ENCODE results near the gene MEP1B.

Gene MEP1B

GRCh38 chr18:32252141-32252860 is 62.5 kb downstream of the MEP1B start:
- H3K36me3 ChIP-seq (ENCODE audit: control insufficient read depth in 2 of 2, insufficient read depth in 1 of 2, low read length in 2 of 2) = no peaks in the 10 kb centered on the region
- no peak overlapping the region for H3K27ac ChIP-seq (ENCODE audit: extremely low read depth, low read depth, low read length)
- H3K4me3 ChIP-seq (ENCODE audit: low read depth, low read length) = no peak overlapping the region
- ChIA-PET POLR2A (no interaction called here), CTCF (interaction anchor here (0.7 to 1.1 kb wide), 2 partner anchors 20 to 711 kb away, joined by 8 to 9 read pairs; no protein-coding TSS in a partner anchor)
- TF ChIP-seq ZBTB11 (tag by site-specific recombination; conservative IDR thresholded peaks at IDR 0.05; ENCODE audit: low read depth) (no peak), ZNF433 (tag by site-specific recombination; IDR thresholded peaks at IDR 0.05; ENCODE audit: low read depth) (no peak), FEZF1 (tag by site-specific recombination; IDR thresholded peaks at IDR 0.05) (no peak), ZNF335 (tag by site-specific recombination; conservative IDR thresholded peaks at IDR 0.05) (no peak)
- TF ChIP-seq, protein P1, sequence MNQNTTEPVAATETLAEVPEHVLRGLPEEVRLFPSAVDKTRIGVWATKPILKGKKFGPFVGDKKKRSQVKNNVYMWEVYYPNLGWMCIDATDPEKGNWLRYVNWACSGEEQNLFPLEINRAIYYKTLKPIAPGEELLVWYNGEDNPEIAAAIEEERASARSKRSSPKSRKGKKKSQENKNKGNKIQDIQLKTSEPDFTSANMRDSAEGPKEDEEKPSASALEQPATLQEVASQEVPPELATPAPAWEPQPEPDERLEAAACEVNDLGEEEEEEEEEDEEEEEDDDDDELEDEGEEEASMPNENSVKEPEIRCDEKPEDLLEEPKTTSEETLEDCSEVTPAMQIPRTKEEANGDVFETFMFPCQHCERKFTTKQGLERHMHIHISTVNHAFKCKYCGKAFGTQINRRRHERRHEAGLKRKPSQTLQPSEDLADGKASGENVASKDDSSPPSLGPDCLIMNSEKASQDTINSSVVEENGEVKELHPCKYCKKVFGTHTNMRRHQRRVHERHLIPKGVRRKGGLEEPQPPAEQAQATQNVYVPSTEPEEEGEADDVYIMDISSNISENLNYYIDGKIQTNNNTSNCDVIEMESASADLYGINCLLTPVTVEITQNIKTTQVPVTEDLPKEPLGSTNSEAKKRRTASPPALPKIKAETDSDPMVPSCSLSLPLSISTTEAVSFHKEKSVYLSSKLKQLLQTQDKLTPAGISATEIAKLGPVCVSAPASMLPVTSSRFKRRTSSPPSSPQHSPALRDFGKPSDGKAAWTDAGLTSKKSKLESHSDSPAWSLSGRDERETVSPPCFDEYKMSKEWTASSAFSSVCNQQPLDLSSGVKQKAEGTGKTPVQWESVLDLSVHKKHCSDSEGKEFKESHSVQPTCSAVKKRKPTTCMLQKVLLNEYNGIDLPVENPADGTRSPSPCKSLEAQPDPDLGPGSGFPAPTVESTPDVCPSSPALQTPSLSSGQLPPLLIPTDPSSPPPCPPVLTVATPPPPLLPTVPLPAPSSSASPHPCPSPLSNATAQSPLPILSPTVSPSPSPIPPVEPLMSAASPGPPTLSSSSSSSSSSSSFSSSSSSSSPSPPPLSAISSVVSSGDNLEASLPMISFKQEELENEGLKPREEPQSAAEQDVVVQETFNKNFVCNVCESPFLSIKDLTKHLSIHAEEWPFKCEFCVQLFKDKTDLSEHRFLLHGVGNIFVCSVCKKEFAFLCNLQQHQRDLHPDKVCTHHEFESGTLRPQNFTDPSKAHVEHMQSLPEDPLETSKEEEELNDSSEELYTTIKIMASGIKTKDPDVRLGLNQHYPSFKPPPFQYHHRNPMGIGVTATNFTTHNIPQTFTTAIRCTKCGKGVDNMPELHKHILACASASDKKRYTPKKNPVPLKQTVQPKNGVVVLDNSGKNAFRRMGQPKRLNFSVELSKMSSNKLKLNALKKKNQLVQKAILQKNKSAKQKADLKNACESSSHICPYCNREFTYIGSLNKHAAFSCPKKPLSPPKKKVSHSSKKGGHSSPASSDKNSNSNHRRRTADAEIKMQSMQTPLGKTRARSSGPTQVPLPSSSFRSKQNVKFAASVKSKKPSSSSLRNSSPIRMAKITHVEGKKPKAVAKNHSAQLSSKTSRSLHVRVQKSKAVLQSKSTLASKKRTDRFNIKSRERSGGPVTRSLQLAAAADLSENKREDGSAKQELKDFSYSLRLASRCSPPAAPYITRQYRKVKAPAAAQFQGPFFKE (tag by site-specific recombination; IDR thresholded peaks at IDR 0.05; ENCODE audit: borderline replicate concordance) = no peak
- H3K4me1 ChIP-seq (ENCODE audit: control insufficient read depth, insufficient read depth, low read length) = no peaks in the 10 kb centered on the region
- H3K9me3 ChIP-seq (ENCODE audit: control insufficient read depth, insufficient read depth, low read depth, low read length) = no peaks in the 10 kb centered on the region

- Histone ChIP-seq H3K4me1 (ENCODE audit: control insufficient read depth, insufficient read depth, low read length) (no peaks in the 10 kb centered on the region), H3K4me3 (ENCODE audit: low read depth, low read length) (no peak overlapping the region), H3K36me3 (ENCODE audit: control insufficient read depth in 2 of 2, insufficient read depth in 1 of 2, low read length in 2 of 2) (no peaks in the 10 kb centered on the region), H3K9me3 (ENCODE audit: control insufficient read depth, insufficient read depth, low read depth, low read length) (no peaks in the 10 kb centered on the region), H3K27ac (ENCODE audit: extremely low read depth, low read depth, low read length) (no peak overlapping the region)
- POLR2A ChIA-PET = no interaction called here
- TF ChIP-seq ZNF707 (tag by site-specific recombination; IDR thresholded peaks at IDR 0.05) (no peak), GLI2 (tag by site-specific recombination; IDR thresholded peaks at IDR 0.05; ENCODE audit: borderline replicate concordance, low read depth) (no peak), ZNF560 (tag by site-specific recombination; IDR thresholded peaks at IDR 0.05; ENCODE audit: borderline replicate concordance) (no peak), ZBTB26 (tag by site-specific recombination; optimal IDR thresholded peaks at IDR 0.05) (no peak), ZNF416 (tag by site-specific recombination; IDR thresholded peaks at IDR 0.05) (no peak)
- CTCF ChIA-PET = interaction anchor here (0.6 to 1.6 kb wide), 3 partner anchors 17 to 297 kb away, joined by 3 to 9 read pairs (median 3); no protein-coding TSS in a partner anchor
These were observed 65.7 kb downstream of the MEP1B start for GRCh38 chr18:32255570-32255969.

Data from HEK293 (cell line).